WI38 (cell line): ENCODE results near the gene HSPA12A.

Source experiments
- H3K4me3 ChIP-seq: 2 replicates; pipeline ENCODE4 v1.5.1; 2011; ENCODE audit warnings: low read depth, mild to moderate bottlenecking, control low read depth, low read length
- TF ChIP-seq, protein P1 (sequence below): IDR thresholded peaks from 2 replicates; pipeline ENCODE4 v1.5.1; 2012; ENCODE audit warnings: low read depth, mild to moderate bottlenecking, control low read depth, low read length

The HSPA12A gene

DNA sequence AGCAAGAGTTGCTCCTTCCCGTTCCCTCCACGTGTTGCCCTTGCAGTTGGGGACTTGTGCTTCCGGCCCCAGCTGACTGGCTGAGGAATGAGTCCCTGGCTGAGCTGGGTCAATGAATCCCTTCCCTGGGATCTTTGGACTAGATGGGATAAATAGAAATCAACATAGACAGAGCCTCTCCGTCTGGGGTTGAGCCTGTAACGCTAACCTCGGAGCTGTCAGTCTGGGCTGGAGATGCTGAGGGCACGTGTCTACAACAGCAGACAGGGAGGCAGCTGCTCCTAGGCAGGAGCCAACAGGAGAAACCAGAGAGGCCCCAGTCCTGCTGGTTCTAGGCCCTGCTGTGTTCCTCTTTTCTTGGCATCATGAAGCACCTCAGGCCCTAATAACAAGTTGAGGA, 42.3 kb upstream of the HSPA12A start:
- H3K4me3 ChIP-seq: no peak overlapping the region
- TF ChIP-seq, protein P1, sequence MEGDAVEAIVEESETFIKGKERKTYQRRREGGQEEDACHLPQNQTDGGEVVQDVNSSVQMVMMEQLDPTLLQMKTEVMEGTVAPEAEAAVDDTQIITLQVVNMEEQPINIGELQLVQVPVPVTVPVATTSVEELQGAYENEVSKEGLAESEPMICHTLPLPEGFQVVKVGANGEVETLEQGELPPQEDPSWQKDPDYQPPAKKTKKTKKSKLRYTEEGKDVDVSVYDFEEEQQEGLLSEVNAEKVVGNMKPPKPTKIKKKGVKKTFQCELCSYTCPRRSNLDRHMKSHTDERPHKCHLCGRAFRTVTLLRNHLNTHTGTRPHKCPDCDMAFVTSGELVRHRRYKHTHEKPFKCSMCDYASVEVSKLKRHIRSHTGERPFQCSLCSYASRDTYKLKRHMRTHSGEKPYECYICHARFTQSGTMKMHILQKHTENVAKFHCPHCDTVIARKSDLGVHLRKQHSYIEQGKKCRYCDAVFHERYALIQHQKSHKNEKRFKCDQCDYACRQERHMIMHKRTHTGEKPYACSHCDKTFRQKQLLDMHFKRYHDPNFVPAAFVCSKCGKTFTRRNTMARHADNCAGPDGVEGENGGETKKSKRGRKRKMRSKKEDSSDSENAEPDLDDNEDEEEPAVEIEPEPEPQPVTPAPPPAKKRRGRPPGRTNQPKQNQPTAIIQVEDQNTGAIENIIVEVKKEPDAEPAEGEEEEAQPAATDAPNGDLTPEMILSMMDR: no peak

DNA sequence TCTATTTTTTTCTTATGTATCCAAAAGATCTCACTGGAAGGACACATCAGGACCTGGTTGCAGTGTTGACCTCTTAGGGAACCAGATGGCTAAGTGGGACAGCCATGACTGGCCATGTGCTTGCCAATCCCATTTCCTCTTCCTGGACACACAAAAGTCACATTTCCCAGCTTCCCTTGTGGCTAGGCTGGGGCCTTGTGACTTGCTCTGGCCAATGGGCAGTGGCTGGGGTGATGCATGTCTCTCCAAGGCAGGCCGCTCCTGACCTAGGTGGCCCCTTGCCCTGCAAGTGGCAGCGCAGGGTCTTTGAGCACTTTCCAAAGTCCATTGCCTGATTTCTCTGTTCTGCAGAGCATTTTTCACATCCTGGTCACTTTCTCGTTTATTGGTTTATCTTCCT, 41.7 kb upstream of the HSPA12A start:
- no peak overlapping the region for H3K4me3 ChIP-seq
- TF ChIP-seq, protein P1: no peak

DNA sequence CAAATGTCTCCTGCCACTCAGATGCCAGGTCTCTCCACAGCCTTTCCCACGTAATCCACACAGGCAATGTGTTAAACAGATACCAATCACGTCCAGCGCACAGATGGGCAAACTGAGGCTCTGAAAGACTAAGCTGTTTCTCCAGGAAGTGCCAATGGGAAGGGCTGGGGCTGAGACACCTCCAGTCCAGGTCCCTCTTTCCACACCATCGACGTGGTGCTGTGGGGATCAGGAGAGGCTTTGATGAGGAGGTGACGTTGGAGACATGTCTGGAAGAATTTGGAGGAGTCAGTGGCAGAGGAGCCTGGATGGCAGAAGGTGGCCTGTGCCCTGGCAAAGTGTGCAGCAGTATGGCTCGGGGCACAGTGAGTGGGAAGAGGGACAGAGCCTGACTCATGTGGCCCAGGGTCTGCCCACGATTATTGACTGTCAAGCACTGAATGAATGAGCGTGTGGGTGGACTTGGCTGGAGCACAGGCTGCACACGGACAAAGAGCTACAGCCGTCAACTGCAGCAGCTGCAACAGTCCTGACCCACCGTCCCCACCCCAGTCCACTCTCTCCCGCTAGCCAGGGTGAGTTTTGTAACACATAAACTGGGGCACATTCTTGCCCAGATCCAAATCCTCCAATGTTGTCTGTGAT, 40.8 kb upstream of the HSPA12A start:
- H3K4me3 ChIP-seq: no peak overlapping the region
- TF ChIP-seq, protein P1: no peak

DNA sequence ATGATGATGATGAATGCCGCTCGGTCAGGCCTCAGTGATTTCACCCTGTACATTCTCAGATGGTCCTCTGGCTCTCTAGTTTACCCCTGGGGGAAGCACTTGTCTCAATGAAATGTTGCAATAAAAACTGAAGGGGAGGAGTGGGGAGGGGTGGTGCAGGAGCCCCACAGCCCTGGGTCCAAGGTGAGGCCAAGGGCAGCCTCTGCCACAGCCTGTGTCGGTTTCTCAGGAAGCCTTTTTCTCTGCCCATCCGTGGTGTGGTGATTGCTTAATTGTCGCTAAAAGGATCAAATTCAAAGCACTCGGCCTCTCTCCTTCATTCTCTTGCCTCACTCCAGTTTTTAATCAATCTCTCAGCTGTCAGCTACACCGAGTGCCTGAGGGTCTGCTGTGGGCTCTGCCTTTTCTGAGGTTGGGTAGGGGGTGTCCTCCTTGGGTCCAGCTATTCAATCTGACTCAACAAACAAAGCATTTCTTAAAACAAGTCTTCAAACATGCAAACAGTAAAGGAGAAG, 39.1 kb upstream of the HSPA12A start:
- H3K4me3 ChIP-seq: no peak overlapping the region
- TF ChIP-seq, protein P1: no peak

DNA sequence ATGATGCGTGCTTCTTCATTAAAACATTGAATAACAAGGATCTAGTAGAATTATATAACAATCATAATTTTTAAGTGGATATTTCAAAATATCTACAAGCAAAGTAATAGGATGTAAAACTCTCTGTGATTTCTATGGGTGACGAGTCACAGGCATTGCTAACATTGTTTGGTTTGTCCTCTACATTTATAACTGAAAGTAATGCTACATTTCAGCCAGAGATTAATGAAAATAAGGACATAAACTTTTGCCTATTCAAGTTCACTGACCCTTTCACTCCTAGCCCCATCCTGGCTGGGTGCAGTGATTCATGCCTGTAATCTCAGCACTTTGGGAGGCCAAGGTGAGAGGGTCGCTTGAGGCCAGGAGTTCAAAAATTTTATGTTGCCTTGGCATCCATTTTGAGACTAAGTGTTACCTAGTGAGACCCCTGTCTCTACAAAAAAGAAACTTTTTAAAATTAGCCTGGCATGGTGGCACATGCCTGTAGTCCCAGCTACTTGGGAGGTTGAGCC, 38.4 kb upstream of the HSPA12A start:
- TF ChIP-seq, protein P1: no peak
- H3K4me3 ChIP-seq: no peak overlapping the region

DNA sequence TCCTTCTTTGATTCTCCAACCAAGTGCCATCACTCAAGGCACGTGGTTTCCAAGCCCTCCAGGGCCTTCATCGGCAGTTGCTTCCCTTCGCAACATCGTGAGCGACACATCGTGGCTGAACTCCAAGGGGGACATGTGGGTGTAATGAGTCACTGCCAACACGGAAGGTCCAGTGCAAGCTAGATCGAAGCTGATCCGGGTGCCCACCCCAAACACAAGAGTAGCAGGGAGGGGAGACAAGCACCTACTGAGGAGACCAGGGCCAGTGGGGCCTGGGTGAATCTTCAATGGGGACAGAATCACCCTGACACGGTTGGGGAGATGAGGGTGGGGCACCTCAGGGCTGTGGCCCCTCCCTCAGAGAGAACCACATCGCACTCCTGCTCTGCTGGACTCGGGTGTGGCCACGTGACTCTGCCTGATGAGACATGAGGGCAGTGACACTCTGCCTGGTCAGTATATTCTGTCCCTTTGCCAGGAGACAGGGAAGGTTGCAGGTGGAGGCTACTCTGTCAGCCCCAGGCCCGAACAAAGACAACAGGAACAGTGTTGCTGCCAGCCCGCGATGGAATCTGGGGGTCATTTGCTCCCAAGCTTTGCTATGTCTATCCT, 36.8 kb upstream of the HSPA12A start:
- TF ChIP-seq, protein P1: no peak
- no peak overlapping the region for H3K4me3 ChIP-seq

DNA sequence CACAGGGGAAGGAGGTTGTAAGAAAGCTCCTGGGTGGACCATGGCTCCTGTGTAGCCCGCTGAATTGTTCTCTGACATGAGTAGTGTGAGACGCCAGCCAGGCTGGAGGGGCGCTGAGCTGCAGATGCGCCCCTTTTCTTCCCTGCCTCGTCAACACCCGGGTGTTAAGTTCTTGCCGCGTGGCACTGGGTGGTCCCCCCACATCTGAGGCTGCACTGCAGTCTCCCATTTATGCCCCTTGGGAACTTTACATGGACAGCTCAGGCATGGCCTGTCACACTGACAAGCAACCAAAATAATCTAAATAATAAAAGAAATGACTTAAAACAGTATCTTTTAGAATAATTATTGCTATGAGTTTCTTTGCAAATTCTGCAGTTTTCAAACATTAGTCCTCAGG, 34.6 kb upstream of the HSPA12A start:
- no peak overlapping the region for H3K4me3 ChIP-seq
- TF ChIP-seq, protein P1: no peak
